Left lung (tissue), 10 donors: Measurements from ENCODE around the gene SMPDL3A. TPM values are rescaled to one million over a fixed set of nuclear protein-coding genes. Genes with fewer than 3 reads are reported as not detected.

ENCODE experiments used
- ATAC-seq: fragments of 200-7000 bp; cut with Tn5 transposase; one replicate; pipeline ENCODE4 v1.9.1; 2020; ENCODE audit warnings: moderate library complexity
- DNase-seq, 4 donors: peaks; one replicate each; pipeline ENCODE4 v3.0.0-alpha.2; 2013 to 2020
- H3K27ac ChIP-seq, 2 donors: fragments of 200-600 bp; sonication (generic) in 1 of 2; one replicate each; pipeline versions ENCODE4 v1.5.0 to v1.8.0; 2020 to 2021
- H3K27me3 ChIP-seq, 2 donors: fragments of 200-600 bp; sonication (generic) in 1 of 2; one replicate each; pipeline versions ENCODE4 v1.5.0 to v1.8.0; 2020 to 2021
- H3K36me3 ChIP-seq, 2 donors: fragments of 200-600 bp; sonication (generic) in 1 of 2; one replicate each; pipeline versions ENCODE4 v1.5.0 to v1.8.0; 2020 to 2021
- H3K4me1 ChIP-seq, 2 donors: fragments of 200-600 bp; one replicate each; pipeline ENCODE4 v1.8.0; 2021
- H3K4me3 ChIP-seq, 2 donors: fragments of 200-600 bp; sonication (generic) in 1 of 2; one replicate each; pipeline versions ENCODE4 v1.5.0 to v1.8.0; 2020 to 2021; ENCODE audit warnings: mild to moderate bottlenecking in 1 of 2
- H3K9me3 ChIP-seq, 2 donors: fragments of 200-600 bp; sonication (generic) in 1 of 2; one replicate each; pipeline versions ENCODE4 v1.5.0 to v1.8.0; 2020 to 2021
- intact Hi-C, 2 donors: fragments of 100-400 bp; cut with DNase I; formaldehyde crosslinking; loops; one replicate each; pipeline versions ENCODE4 v1.11.2 to v1.14.2; 2022
- polyA plus RNA-seq, 6 donors: library from polyadenylated mRNA; unstranded; fragments of 120-200 nt; gene quantifications; one replicate each; pipeline ENCODE4 v1.2.1, GENCODE V29; 2013; ENCODE audit not compliant: insufficient read length in 6 of 6
- total RNA-seq, 2 donors: library from RNA; stranded (reverse); fragmentation: NEBNext Ultra II Directional; extraction: Animal tissue kit (Norgen Biotek cat#: 25700); gene quantifications; one replicate each; pipeline ENCODE4 v1.2.1, GENCODE V29; 2021
- TF ChIP-seq, protein P1 (sequence below), 2 donors: fragments of 200-600 bp; sonication (generic) in 1 of 2; IDR thresholded peaks; one replicate each; pipeline versions ENCODE4 v1.5.0 to v1.8.0; 2021; ENCODE audit warnings: antibody characterized with exemption in 2 of 2
- donor health status: DM: no; HTN: yes; CAD: no.
- donor health status: DM: no; HTN: no; CAD: no.

SMPDL3A gene
- total and polyA plus RNA-seq, 8 donors: 27.4 to 56.4 (median 42.3) TPM

DNA sequence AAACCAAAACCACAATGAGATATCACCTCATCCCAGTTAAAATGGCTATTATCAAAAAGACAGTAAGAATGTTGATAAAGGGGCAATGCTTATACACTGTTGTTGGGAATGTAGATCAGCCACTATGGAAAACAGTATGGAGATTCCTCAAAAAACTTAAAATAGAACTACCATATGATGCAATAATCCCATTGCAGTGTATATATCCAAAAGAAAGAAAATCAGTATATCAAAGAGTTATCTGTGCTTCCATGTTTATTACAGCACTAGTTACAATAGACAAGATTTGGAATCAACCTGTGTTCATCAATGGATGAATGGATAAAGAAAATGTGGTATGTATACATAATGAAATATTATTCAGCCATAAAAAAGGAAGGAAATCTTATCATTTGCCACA is 13.1 kb upstream of the SMPDL3A start:
- Histone ChIP-seq H3K36me3 (no peaks in the 10 kb centered on the region), H3K4me3 (no peak overlapping the region), H3K9me3 (no peaks in the 10 kb centered on the region), H3K4me1 (peaks cover 0 to 7% of the 10 kb centered on the region in 2 donors), H3K27me3 (peaks cover 0 to 12% of the 10 kb centered on the region in 2 donors), H3K27ac (no peak overlapping the region)
- ATAC-seq (no peak), DNase-seq (no peak)
- TF ChIP-seq, protein P1, sequence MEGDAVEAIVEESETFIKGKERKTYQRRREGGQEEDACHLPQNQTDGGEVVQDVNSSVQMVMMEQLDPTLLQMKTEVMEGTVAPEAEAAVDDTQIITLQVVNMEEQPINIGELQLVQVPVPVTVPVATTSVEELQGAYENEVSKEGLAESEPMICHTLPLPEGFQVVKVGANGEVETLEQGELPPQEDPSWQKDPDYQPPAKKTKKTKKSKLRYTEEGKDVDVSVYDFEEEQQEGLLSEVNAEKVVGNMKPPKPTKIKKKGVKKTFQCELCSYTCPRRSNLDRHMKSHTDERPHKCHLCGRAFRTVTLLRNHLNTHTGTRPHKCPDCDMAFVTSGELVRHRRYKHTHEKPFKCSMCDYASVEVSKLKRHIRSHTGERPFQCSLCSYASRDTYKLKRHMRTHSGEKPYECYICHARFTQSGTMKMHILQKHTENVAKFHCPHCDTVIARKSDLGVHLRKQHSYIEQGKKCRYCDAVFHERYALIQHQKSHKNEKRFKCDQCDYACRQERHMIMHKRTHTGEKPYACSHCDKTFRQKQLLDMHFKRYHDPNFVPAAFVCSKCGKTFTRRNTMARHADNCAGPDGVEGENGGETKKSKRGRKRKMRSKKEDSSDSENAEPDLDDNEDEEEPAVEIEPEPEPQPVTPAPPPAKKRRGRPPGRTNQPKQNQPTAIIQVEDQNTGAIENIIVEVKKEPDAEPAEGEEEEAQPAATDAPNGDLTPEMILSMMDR (IDR thresholded peaks at IDR 0.05): no peak
- intact Hi-C loops: no loop called here

DNA sequence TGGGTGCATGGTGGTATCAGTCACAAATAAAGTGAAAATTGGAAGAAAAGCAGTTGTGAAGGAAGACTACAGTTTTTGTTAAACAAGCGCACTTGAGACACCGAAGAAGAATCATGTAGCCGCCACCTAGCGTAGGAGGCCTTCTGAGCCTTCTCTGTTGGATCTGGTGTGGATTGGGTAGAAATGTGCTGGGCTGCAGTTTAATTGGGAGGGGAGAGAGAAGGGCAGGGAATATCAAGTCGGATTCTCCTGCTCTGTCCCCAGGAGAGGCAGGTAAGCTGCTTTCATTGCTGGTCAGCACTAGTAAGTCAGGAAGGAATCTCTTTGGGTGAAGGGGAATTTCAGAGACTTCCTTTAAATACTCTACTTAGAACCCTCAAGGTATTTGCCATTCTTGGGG is 10.8 kb upstream of the SMPDL3A start:
- no peak for ATAC-seq
- H3K4me3 ChIP-seq: no peak overlapping the region
- intact Hi-C loops: no loop called here
- no peaks in the 10 kb centered on the region for H3K9me3 ChIP-seq
- no peak for DNase-seq
- H3K36me3 ChIP-seq: no peaks in the 10 kb centered on the region
- TF ChIP-seq, protein P1 (IDR thresholded peaks at IDR 0.05): no peak
- no peaks in the 10 kb centered on the region for H3K4me1 ChIP-seq
- no peak overlapping the region for H3K27ac ChIP-seq
- H3K27me3 ChIP-seq: peaks cover 0 to 12% of the 10 kb centered on the region in 2 donors

DNA sequence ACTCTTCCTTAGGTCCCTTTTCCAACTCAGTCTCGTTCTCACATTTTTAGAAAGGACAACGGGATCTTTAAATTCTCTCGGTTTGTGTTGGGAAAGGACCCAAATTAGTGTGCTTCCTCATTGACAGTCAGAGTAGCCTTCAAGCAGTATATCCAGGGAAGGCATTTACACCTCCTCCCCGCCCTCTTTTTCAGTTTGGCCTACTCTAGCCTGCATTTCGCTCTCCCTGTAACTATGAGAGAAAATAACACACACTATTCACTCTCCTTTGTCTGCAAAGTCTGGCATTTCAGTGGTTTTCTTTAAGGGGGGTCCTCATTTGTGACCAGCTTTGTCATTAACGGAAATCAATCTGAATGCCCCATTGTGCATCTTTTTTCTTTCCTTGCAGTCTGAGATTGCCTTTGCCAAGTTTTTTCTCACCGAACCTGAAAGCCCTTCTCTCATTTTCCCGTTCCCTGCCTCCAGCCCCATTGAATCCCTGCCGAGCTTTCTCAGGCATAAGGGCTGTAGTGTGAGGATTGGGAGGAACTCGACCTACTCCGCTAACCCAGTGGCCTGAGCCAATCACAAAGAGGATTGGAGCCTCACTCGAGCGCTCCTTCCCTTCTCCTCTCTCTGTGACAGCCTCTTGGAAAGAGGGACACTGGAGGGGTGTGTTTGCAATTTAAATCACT is 9.9 kb upstream of the SMPDL3A start:
- intact Hi-C loops: no loop called here
- Histone ChIP-seq H3K27me3 (peaks cover 0 to 12% of the 10 kb centered on the region in 2 donors), H3K36me3 (no peaks in the 10 kb centered on the region), H3K9me3 (no peaks in the 10 kb centered on the region), H3K4me3 (no peak overlapping the region), H3K4me1 (no peaks in the 10 kb centered on the region), H3K27ac (no peak overlapping the region)
- no peak for ATAC-seq
- TF ChIP-seq, protein P1 (IDR thresholded peaks at IDR 0.05): no peak
- no peak for DNase-seq

DNA sequence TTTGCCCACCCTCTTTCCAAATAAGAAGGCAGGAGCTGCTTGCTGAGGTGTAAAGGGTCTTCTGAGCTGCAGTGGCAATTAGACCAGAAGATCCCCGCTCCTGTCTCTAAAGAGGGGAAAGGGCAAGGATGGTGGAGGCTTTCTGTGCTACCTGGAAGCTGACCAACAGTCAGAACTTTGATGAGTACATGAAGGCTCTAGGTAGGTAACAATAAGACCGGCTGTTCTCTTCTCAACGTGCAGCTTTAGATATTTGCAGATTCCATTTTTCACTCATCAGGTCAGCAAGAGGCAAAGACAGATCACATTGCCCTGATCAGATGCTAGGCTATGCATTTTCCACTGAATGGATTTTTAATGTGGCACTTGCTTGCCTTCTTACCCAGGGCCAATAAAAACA is 9.4 kb upstream of the SMPDL3A start, which contains the start of gene FABP7:
Gene FABP7 (plus strand): TSS at position 50 of the 400 bp plus-strand sequence. CDS start 79 bp downstream, at position 129.
- H3K9me3 ChIP-seq: no peaks in the 10 kb centered on the region
- H3K36me3 ChIP-seq: no peaks in the 10 kb centered on the region
- H3K27me3 ChIP-seq: peaks cover 0 to 12% of the 10 kb centered on the region in 2 donors
- ATAC-seq (no peak), DNase-seq (no peak)
- TF ChIP-seq, protein P1 (IDR thresholded peaks at IDR 0.05): no peak
- H3K4me3 ChIP-seq: no peak within 1 kb of the TSS
- no peaks in the 10 kb centered on the region for H3K4me1 ChIP-seq
- no peak within 1 kb of the TSS for H3K27ac ChIP-seq
- intact Hi-C loops: no loop called here

DNA sequence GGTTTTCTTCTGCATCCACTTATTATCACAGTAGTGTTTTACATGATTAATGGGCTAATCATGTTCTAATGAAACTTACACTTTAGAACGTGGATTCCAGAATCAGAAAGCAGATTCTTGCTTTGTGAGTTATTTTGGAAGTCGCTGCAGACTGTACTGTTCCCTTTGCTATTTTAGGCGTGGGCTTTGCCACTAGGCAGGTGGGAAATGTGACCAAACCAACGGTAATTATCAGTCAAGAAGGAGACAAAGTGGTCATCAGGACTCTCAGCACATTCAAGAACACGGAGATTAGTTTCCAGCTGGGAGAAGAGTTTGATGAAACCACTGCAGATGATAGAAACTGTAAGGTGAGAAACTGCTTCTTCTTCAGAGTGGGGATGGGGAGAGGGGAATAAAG is 8.9 kb upstream of the SMPDL3A start:
- TF ChIP-seq, protein P1 (IDR thresholded peaks at IDR 0.05): no peak

More for the DNA sequence above, 8.9 kb upstream of the SMPDL3A start:
- Histone ChIP-seq H3K36me3 (no peaks in the 10 kb centered on the region), H3K4me1 (no peaks in the 10 kb centered on the region), H3K27me3 (peaks cover 0 to 12% of the 10 kb centered on the region in 2 donors), H3K27ac (no peak overlapping the region), H3K4me3 (no peak overlapping the region), H3K9me3 (no peaks in the 10 kb centered on the region)
- intact Hi-C loops: no loop called here
- no peak for DNase-seq
- ATAC-seq: no peak
